DND-41 (cell line): Measurements from ENCODE around the gene MYT1.

ENCODE experiments used
- CTCF ChIP-seq: IDR thresholded peaks from 2 replicates; pipeline ENCODE4 v1.5.1; 2012; ENCODE audit warnings: borderline replicate concordance, low read length, moderate library complexity, mild to moderate bottlenecking; ENCODE audit not compliant: poor library complexity, severe bottlenecking; ENCODE audit errors: extremely low read depth
- EZH2 ChIP-seq: IDR thresholded peaks from 3 replicates; pipeline ENCODE4 v1.6.1; 2012; ENCODE audit warnings: borderline replicate concordance, low read depth, mild to moderate bottlenecking, moderate library complexity, low read length, inconsistent platforms; ENCODE audit not compliant: severe bottlenecking

- no peak for TF ChIP-seq CTCF
- TF ChIP-seq EZH2 = no peak
Observed at GRCh38 chr20:64247970-64248841, 84.0 kb downstream of the MYT1 start.
